Loucy (cell line): ENCODE results near the gene EP400.

ENCODE experiments used
- CTCF ChIP-seq: fragments of 200-600 bp; sonication (generic); conservative IDR thresholded peaks from 2 replicates; pipeline ENCODE4 v1.5.1; 2014; ENCODE audit warnings: mild to moderate bottlenecking, antibody characterized with exemption, low read length
- EZH2phosphoT487 ChIP-seq: fragments of 200-600 bp; IDR thresholded peaks from 2 replicates; pipeline ENCODE4 v1.6.1; 2018; ENCODE audit warnings: antibody characterized with exemption, mild to moderate bottlenecking, moderate library complexity, borderline replicate concordance

GRCh38 chr12:132063491-132063890, 113.7 kb downstream of the EP400 start:
- TF ChIP-seq CTCF (no peak), EZH2phosphoT487 (no peak)
